ENCODE data around the gene CEP72. TPM values are rescaled to one million over a fixed set of nuclear protein-coding genes. Genes with fewer than 3 reads are reported as not detected.
"Not testable (repeated sequence)": the region's sequence is repeated elsewhere in the genome, so short reads cannot be mapped to it uniquely, and the experiment has no call there.

CEP72 gene
- total RNA-seq, 5 donors from 2014 or later (not counting 1 experiment from before 2014, with no cell fraction given): 13.9 to 25.8 (median 23.6) TPM

GRCh38 chr5:691817-692528 lies 79.8 kb downstream of the CEP72 start:
- Histone ChIP-seq H3K27ac (ENCODE audit: low read length) (no peak overlapping the region), H3K4me1 (ENCODE audit: control insufficient read depth in 1 of 2, extremely low read depth in 1 of 2, insufficient read depth in 2 of 2, low read length in 2 of 2) (peaks cover 0 to 15% of the 10 kb centered on the region in 2 experiments), H3K9me3 (no peaks in the 10 kb centered on the region), H3K36me3 (ENCODE audit: control insufficient read depth in 2 of 2, extremely low read depth in 1 of 2, insufficient read depth in 1 of 2, low read length in 1 of 2) (no peaks in the 10 kb centered on the region), H3K4me3 (ENCODE audit: control insufficient read depth in 1 of 2, extremely low read depth in 1 of 2, low read length in 1 of 2) (peak overlapping the region in 1 of 2 donors; percentile 51), H3K27me3 (replicated peaks in 1 of 2; ENCODE audit: control insufficient read depth in 2 of 2, extremely low read depth in 1 of 2, insufficient read depth in 2 of 2, low read length in 1 of 2) (peaks cover 0 to 2% of the 10 kb centered on the region in 2 experiments)
- ATAC-seq (replicated peaks in 1 of 4) (no peak), DNase-seq (no peak)
- peaks cover 0 to 3% of the 10 kb centered on the region in 2 donors for H3K27me3 Mint-ChIP-seq
- H3K36me3 Mint-ChIP-seq: no peaks in the 10 kb centered on the region
- ChIA-PET CTCF (no interaction called here), POLR2A (no interaction called here)
- H3K27ac Mint-ChIP-seq: no peak overlapping the region
- H3K4me1 Mint-ChIP-seq: peaks cover 0 to 2% (median 0%) of the 10 kb centered on the region in 3 donors
- WGBS (ENCODE audit: insufficient coverage): 25% methylated on average over 1 of the region's 2 CpGs
- peak overlapping the region; percentile 17 to 65 (median 51) for H3K4me3 Mint-ChIP-seq
- no peaks in the 10 kb centered on the region for H3K9me3 Mint-ChIP-seq

- H3K9me3 Mint-ChIP-seq; H3K9me3 ChIP-seq; CTCF ChIA-PET; POLR2A ChIA-PET; H3K27ac Mint-ChIP-seq; H3K36me3 Mint-ChIP-seq; H3K4me1 Mint-ChIP-seq; H3K27me3 Mint-ChIP-seq; H3K36me3 ChIP-seq (ENCODE audit: control insufficient read depth in 2 of 2, extremely low read depth in 1 of 2, insufficient read depth in 1 of 2, low read length in 1 of 2); H3K27me3 ChIP-seq (replicated peaks in 1 of 2; ENCODE audit: control insufficient read depth in 2 of 2, extremely low read depth in 1 of 2, insufficient read depth in 2 of 2, low read length in 1 of 2); H3K27ac ChIP-seq (ENCODE audit: low read length): not testable (repeated sequence)
- ATAC-seq (replicated peaks in 1 of 4): peak in 1 of 4 experiments; percentile 28
- Histone ChIP-seq H3K4me3 (ENCODE audit: control insufficient read depth in 1 of 2, extremely low read depth in 1 of 2, low read length in 1 of 2) (peak overlapping the region; percentile 38 to 51), H3K4me1 (ENCODE audit: control insufficient read depth in 1 of 2, extremely low read depth in 1 of 2, insufficient read depth in 2 of 2, low read length in 2 of 2) (peaks cover 0 to 15% of the 10 kb centered on the region in 2 experiments)
- peak overlapping the region; percentile 17 to 65 (median 34) for H3K4me3 Mint-ChIP-seq
- 3% methylated on average over 26 of the region's 41 CpGs for WGBS (ENCODE audit: insufficient coverage)
- peak in 2 of 35 experiments; percentile 16 to 46 for DNase-seq
Measured at GRCh38 chr5:692529-693041, 80.4 kb downstream of the CEP72 start.

- H3K36me3 ChIP-seq (ENCODE audit: control insufficient read depth in 2 of 2, extremely low read depth in 1 of 2, insufficient read depth in 1 of 2, low read length in 1 of 2); H3K36me3 Mint-ChIP-seq; CTCF ChIA-PET; H3K9me3 Mint-ChIP-seq; H3K27ac Mint-ChIP-seq; H3K9me3 ChIP-seq; H3K4me1 Mint-ChIP-seq; H3K27me3 Mint-ChIP-seq; H3K27ac ChIP-seq (ENCODE audit: low read length); H3K27me3 ChIP-seq (replicated peaks in 1 of 2; ENCODE audit: control insufficient read depth in 2 of 2, extremely low read depth in 1 of 2, insufficient read depth in 2 of 2, low read length in 1 of 2): not testable (repeated sequence)
- Histone ChIP-seq H3K4me1 (ENCODE audit: control insufficient read depth in 1 of 2, extremely low read depth in 1 of 2, insufficient read depth in 2 of 2, low read length in 2 of 2) (peaks cover 0 to 15% of the 10 kb centered on the region in 2 experiments), H3K4me3 (ENCODE audit: control insufficient read depth in 1 of 2, extremely low read depth in 1 of 2, low read length in 1 of 2) (peak within 1 kb of the TSS; percentile 38 to 51)
- peak within 1 kb of the TSS; percentile 28 to 65 (median 51) for H3K4me3 Mint-ChIP-seq
- POLR2A ChIA-PET: interaction anchor here in 1 of 2 donors (0.6 kb wide), 1 partner anchor 412 kb away, joined by 5 read pairs; no protein-coding TSS in a partner anchor
- ATAC-seq (replicated peaks in 1 of 4) (peak; percentile 86 to 89 (median 86)), DNase-seq (peak; percentile 38 to 85 (median 63))
- WGBS (ENCODE audit: insufficient coverage): under 1% methylated on average over 50 of the region's 109 CpGs
Measured at GRCh38 chr5:693271-694041, 81.3 kb downstream of the CEP72 start, which contains the start of gene TPPP. TPPP (minus strand) TSS chr5:693352; CDS start chr5:678060, 15,292 bp downstream.

GRCh38 chr5:694042-694431 lies 81.9 kb downstream of the CEP72 start:
- ATAC-seq (replicated peaks in 1 of 4) (peak in 2 of 4 experiments; percentile 4 to 5), DNase-seq (peak in 1 of 35 experiments; percentile 17)
- H3K4me3 Mint-ChIP-seq: peak overlapping the region in 2 of 3 donors; percentile 28 to 41
- H3K36me3 ChIP-seq (ENCODE audit: control insufficient read depth in 2 of 2, extremely low read depth in 1 of 2, insufficient read depth in 1 of 2, low read length in 1 of 2); H3K9me3 ChIP-seq; CTCF ChIA-PET; H3K27me3 ChIP-seq (replicated peaks in 1 of 2; ENCODE audit: control insufficient read depth in 2 of 2, extremely low read depth in 1 of 2, insufficient read depth in 2 of 2, low read length in 1 of 2); H3K36me3 Mint-ChIP-seq; H3K9me3 Mint-ChIP-seq; H3K27ac ChIP-seq (ENCODE audit: low read length); H3K27ac Mint-ChIP-seq; H3K4me1 Mint-ChIP-seq; H3K27me3 Mint-ChIP-seq; H3K4me3 ChIP-seq (ENCODE audit: control insufficient read depth in 1 of 2, extremely low read depth in 1 of 2, low read length in 1 of 2); POLR2A ChIA-PET: not testable (repeated sequence)
- peaks cover 0 to 15% of the 10 kb centered on the region in 2 experiments for H3K4me1 ChIP-seq (ENCODE audit: control insufficient read depth in 1 of 2, extremely low read depth in 1 of 2, insufficient read depth in 2 of 2, low read length in 2 of 2)
- WGBS (ENCODE audit: insufficient coverage): 0% methylated on average over 7 of the region's 22 CpGs

GRCh38 chr5:695475-695874 lies 83.3 kb downstream of the CEP72 start:
- H3K4me3 Mint-ChIP-seq; POLR2A ChIA-PET; H3K4me3 ChIP-seq (ENCODE audit: control insufficient read depth in 1 of 2, extremely low read depth in 1 of 2, low read length in 1 of 2); H3K9me3 ChIP-seq; DNase-seq; ATAC-seq (replicated peaks in 1 of 4); H3K27ac Mint-ChIP-seq; H3K27me3 ChIP-seq (replicated peaks in 1 of 2; ENCODE audit: control insufficient read depth in 2 of 2, extremely low read depth in 1 of 2, insufficient read depth in 2 of 2, low read length in 1 of 2); H3K36me3 ChIP-seq (ENCODE audit: control insufficient read depth in 2 of 2, extremely low read depth in 1 of 2, insufficient read depth in 1 of 2, low read length in 1 of 2); H3K27ac ChIP-seq (ENCODE audit: low read length); H3K4me1 Mint-ChIP-seq; H3K27me3 Mint-ChIP-seq; H3K9me3 Mint-ChIP-seq; CTCF ChIA-PET; H3K36me3 Mint-ChIP-seq: not testable (repeated sequence)
- WGBS (ENCODE audit: insufficient coverage): no CpG with 5 or more reads among the region's 13 CpGs
- H3K4me1 ChIP-seq (ENCODE audit: control insufficient read depth in 1 of 2, extremely low read depth in 1 of 2, insufficient read depth in 2 of 2, low read length in 2 of 2): peaks cover 0 to 15% of the 10 kb centered on the region in 2 experiments

- POLR2A ChIA-PET; H3K4me3 ChIP-seq (ENCODE audit: control insufficient read depth in 1 of 2, extremely low read depth in 1 of 2, low read length in 1 of 2); H3K36me3 ChIP-seq (ENCODE audit: control insufficient read depth in 2 of 2, extremely low read depth in 1 of 2, insufficient read depth in 1 of 2, low read length in 1 of 2); DNase-seq; H3K4me3 Mint-ChIP-seq; CTCF ChIA-PET; H3K27me3 Mint-ChIP-seq; ATAC-seq (replicated peaks in 1 of 4); H3K9me3 ChIP-seq; H3K27ac Mint-ChIP-seq; H3K27me3 ChIP-seq (replicated peaks in 1 of 2; ENCODE audit: control insufficient read depth in 2 of 2, extremely low read depth in 1 of 2, insufficient read depth in 2 of 2, low read length in 1 of 2); H3K9me3 Mint-ChIP-seq; H3K36me3 Mint-ChIP-seq; H3K27ac ChIP-seq (ENCODE audit: low read length); H3K4me1 Mint-ChIP-seq: not testable (repeated sequence)
- 95% methylated on average over 5 of the region's 8 CpGs for WGBS (ENCODE audit: insufficient coverage)
- H3K4me1 ChIP-seq (ENCODE audit: control insufficient read depth in 1 of 2, extremely low read depth in 1 of 2, insufficient read depth in 2 of 2, low read length in 2 of 2): peaks cover 0 to 15% of the 10 kb centered on the region in 2 experiments
Measured at GRCh38 chr5:696191-696590, 84.1 kb downstream of the CEP72 start.

Data from T-cell (primary cell).